GM19467 (cell line): ENCODE measurements around the gene TSHZ2.
"Not testable (repeated sequence)": the region's sequence is repeated elsewhere in the genome, so short reads cannot be mapped to it uniquely, and the experiment has no call there.

Experiments
- ATAC-seq: cut with Tn5 transposase; IDR thresholded peaks from one replicate; pipeline ENCODE4 v1.9.1; 2021; ENCODE audit warnings: mild to moderate bottlenecking, moderate library complexity; ENCODE audit not compliant: unreplicated experiment

TSHZ2 gene

DNA sequence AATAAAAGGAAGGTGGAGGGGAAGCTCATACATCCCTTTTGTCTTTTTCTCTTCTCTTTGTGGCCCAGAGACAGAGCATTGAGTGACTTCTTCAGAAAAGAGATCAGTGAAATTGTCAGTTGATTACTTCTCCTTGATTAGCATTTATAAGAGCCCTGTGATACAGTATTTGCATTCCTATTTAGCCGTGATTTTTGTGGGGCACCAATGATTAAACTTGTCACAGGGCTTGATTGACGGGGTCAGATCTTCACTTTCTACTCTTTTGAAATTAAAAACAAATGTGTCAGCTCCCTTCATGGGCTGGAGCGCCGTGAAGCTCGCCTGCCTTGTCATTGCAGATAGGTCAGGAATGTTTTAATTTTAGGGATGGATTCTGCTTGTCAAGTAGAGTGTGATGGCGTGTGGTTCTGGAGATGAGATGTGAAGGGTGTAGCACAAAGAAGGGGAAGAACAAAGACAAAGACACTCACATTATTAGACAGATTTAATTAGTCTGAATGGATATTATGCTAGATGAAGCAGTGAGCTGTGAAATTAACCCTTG lies 454.7 kb downstream of the TSHZ2 start:
- no peak for ATAC-seq

DNA sequence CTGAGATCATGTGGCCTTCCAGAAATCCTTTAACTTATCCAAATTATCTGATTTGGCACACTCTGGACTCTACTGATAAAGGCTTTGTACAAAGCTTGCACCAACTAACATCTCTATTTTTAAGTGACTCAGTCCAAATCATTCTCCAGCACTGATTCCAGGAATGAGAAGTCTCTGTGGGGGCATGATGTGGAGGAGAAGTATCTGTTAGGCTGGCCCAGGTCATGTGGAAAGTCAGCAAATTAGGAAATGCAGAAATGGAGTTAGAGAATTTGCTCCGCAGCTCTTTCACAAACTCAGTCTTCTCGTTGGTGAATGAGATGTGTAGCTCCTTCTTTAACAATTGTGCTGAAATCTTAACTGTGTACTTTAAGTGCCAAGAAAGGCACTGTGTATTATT lies 455.8 kb downstream of the TSHZ2 start:
- ATAC-seq = no peak

DNA sequence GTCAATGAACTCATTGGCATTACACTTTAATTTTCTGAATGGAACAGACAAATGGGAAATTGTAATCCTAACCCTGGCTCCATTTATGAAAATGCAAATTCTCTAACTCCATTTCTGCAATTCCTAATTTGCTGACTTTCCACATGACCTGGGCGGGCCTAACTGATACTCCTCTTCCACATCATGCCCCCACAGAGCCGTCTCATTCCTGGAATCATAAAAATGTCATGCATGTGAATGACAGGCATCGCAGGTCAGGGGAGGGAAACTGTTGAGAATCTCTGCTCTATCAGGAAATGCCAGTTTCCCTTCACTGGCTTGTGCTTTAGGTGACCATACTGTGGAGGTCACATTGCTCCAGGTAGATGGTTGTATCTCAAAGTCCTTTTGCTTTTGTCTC lies 456.4 kb downstream of the TSHZ2 start:
- no peak for ATAC-seq

DNA sequence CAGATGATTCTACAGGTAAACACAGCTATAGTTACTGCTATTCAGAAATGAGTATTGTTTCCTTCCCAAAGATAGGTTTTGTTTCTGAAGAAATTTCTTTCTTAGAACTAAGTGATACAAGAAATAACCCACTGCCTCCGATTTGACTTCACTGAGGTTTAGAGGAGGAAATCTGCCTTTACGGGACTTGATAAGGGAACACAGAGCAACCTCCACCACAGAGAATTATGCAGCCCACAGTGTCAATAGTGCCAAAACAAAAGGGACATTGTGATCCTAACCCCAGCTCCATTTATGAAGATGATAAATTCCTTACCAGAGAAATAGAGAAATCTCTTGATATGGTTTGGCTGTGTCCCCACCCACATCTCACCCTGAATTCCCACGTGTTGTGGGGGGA lies 456.8 kb downstream of the TSHZ2 start:
- no peak for ATAC-seq

DNA sequence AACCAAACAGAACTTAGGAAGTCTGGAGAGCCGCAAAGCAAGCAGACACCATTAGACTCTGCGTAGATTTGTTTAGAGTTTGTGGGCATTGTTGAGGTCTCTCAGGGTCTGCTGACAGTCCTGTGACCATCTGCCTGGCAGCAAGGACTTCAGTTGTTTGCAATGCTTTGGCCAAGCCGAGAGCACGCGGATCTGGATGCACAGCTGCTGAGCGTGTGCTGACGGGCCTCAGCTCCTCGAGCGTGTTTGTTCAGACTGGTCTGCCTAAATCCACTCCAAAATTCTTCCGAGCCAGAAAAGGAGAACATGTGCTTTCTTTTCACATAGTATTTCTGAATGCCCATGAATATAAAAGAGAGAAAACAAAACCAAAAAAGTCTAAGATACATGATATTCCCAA lies 462.5 kb downstream of the TSHZ2 start:
- no peak for ATAC-seq

GRCh38 chr20:53436927-53437326 lies 464.8 kb downstream of the TSHZ2 start:
- ATAC-seq = not testable (repeated sequence)

GRCh38 chr20:53438368-53438767 lies 466.2 kb downstream of the TSHZ2 start:
- ATAC-seq = no peak

DNA sequence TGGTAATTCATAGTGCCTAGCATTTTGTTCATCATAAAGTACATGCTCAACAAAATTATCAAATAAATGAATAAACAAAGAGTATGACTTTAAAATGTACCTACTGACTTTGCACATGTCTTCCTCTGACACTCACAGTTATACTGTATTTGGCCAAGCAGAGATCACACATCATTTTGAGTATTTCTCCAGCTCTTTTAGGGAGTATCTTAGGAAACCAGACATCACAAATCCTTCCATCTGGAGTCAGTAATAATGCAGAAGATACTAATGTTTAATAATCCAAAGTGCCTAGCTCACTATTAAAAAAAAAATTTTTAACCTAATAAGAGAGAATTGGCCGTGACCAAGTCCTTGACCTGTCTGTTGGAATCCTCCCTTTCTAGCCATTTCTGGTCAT lies 466.9 kb downstream of the TSHZ2 start:
- no peak for ATAC-seq

GRCh38 chr20:53439616-53440015 lies 467.5 kb downstream of the TSHZ2 start:
- no peak for ATAC-seq

- ATAC-seq = no peak
Measured at GRCh38 chr20:53444401-53445149, 472.4 kb downstream of the TSHZ2 start.

DNA sequence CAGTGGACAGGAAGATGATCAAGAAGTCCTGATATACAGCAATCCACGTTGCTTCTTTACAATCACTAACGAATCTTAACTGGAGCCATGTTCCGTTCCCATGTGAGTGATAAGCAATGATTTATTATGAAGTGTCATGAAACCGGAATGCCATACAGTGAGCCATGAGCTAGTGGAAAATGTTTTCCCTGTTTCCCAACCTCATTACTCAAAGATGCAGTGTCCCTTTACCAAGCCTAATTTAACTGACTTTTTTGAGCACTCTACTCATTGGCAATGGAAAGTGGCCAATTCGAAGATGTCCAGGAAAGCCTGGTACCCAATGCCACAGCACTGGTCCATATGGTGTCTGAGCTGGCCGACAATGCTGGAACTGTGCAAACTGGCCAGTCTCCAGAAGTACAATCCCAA lies 473.2 kb downstream of the TSHZ2 start:
- ATAC-seq = no peak

DNA sequence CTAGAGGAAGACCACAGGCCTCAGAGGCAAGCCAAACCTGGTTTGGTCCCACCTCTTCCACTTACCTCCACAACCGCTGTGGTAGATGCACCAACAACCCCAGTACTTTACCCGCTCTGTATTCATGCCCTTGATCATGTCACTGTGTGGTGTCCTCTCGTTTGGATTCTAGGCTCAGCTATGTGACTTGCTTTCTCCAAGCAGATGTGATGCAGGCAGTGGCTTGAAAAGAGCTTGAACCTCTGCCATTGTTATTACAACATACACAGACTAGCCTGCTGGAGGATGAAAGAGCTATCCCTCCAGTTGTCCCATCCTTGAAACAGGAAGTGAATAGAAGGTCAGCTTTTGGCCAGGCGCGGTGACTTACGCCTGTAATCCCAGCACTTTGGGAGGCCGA lies 473.8 kb downstream of the TSHZ2 start:
- ATAC-seq = no peak

- ATAC-seq = no peak
Measured at GRCh38 chr20:53447316-53447715, 475.2 kb downstream of the TSHZ2 start.

DNA sequence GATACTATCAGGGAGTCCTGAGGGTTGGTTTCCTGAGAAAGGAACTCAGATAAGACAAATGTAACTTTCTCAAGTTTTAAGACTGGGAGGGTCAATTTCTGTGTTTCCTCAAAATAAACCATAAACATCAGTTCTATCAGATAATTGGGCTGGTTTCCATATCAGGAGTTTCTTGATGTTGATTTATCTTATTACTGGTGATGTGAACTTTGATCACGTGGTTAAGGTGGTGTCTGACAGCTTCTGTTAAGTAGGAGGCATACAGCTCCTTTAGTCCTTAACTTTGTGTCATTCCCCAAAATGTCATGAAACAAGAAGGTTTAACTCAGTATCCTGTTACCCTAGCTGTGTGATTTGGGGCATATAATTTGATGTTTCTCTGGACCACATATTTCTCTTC lies 476.3 kb downstream of the TSHZ2 start:
- ATAC-seq = no peak

DNA sequence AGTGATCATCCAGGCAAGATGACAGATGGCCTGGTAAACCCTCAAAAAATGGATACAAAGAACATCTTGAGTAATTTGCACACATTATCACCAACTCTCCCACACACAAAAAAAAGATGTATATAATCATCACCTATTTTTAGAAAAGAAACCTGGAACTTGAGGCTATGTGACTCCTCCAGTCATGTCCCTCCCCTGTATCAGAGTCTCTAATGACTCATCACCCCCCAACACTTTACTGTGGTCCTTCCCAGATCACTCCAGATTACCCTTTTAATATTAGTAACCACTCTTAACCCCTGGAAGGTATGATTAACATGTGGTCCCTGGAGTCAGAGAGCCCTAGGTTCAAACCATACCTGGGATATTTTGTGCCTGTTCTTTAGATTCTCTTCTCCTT lies 476.7 kb downstream of the TSHZ2 start:
- no peak for ATAC-seq

- ATAC-seq = no peak
Measured at GRCh38 chr20:53453076-53453475, 480.9 kb downstream of the TSHZ2 start.

DNA sequence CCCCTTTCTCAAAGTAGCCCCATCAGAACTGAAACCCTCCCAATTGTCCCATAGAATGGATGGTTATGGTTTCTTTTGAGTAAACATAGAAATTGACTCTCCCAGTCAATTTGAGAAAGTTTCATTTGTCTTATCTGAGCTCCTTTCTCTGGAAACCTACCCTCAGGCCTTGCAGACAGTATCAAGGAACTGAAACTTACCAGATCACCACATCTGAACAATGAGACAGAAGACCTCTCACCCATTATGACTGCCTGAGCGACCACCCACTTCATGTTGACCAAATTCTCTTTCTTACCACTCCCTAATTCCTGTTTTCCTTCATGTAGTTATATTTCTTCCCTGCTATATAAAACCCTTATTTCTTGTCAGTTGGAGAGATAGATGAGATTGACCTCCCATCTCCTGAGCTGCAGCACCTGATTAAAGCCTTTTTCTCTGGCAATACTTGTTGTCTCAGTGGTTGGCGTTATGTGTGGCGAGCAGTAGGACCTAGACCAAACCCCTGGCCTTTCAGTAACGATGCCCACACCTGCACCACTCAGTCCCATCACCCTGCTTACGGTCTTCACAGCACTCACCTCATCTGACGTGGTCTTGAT lies 482.6 kb downstream of the TSHZ2 start:
- ATAC-seq = no peak

- ATAC-seq = no peak
Measured at GRCh38 chr20:53463101-53463972, 491.2 kb downstream of the TSHZ2 start.

- no peak for ATAC-seq
Measured at GRCh38 chr20:53466279-53466678, 494.1 kb downstream of the TSHZ2 start.

- ATAC-seq = no peak
Measured at GRCh38 chr20:53468587-53468986, 496.4 kb downstream of the TSHZ2 start.

GRCh38 chr20:53472859-53473258 lies 500.7 kb downstream of the TSHZ2 start:
- ATAC-seq = not testable (repeated sequence)

DNA sequence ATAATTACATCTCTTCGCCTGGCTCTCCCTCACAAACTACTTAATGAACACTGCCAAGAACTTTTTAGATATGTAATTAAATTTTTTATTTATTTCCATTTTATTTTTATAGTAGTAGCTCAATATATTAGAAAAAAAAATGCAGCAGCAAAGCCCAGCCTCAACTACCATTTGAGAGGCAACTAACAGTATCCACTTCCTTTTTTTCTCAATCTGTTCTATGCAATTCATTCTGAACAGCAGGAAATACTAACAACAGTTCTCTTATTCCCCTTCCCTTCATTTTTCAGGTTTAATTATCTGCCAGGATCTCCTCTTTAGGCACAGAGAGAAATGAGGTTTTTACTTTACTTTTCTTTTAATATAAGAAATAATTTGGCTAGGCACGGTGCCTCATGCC lies 508.8 kb downstream of the TSHZ2 start:
- ATAC-seq = no peak
